Activated CD8-positive, alpha-beta memory T cell treated with anti-CD3 and anti-CD28 coated beads for 24 hours (primary cell): Measurements from ENCODE around the gene ARHGAP22.
A peak's percentile ranks its signal among the peaks of the same experiment; 100 is the strongest.

Experiments
- DNase-seq: peaks from one replicate; pipeline ENCODE4 v3.0.0-alpha.2; 2020

Gene ARHGAP22

GRCh38 chr10:48580236-48580635 is 24.6 kb downstream of the ARHGAP22 start:
- peak; percentile 11 for DNase-seq

GRCh38 chr10:48579251-48579960 is 25.5 kb downstream of the ARHGAP22 start:
- DNase-seq = peak; percentile 4

GRCh38 chr10:48577158-48577557 is 27.7 kb downstream of the ARHGAP22 start:
- peak; percentile 28 for DNase-seq

- no peak for DNase-seq
Observed at GRCh38 chr10:48576501-48576900, 28.4 kb downstream of the ARHGAP22 start.

GRCh38 chr10:48575901-48576300 is 29.0 kb downstream of the ARHGAP22 start:
- DNase-seq = no peak

GRCh38 chr10:48574817-48575380 is 30.0 kb downstream of the ARHGAP22 start:
- DNase-seq = no peak

- no peak for DNase-seq
Observed at GRCh38 chr10:48574322-48574796, 30.5 kb downstream of the ARHGAP22 start.

GRCh38 chr10:48573045-48573444 is 31.8 kb downstream of the ARHGAP22 start:
- no peak for DNase-seq

GRCh38 chr10:48572414-48572813 is 32.5 kb downstream of the ARHGAP22 start:
- no peak for DNase-seq

GRCh38 chr10:48568546-48568945 is 36.3 kb downstream of the ARHGAP22 start:
- no peak for DNase-seq

- no peak for DNase-seq
Observed at GRCh38 chr10:48568131-48568530, 36.7 kb downstream of the ARHGAP22 start.

- DNase-seq = no peak
Observed at GRCh38 chr10:48567346-48567745, 37.5 kb downstream of the ARHGAP22 start.

- no peak for DNase-seq
Observed at GRCh38 chr10:48564466-48565160, 40.3 kb downstream of the ARHGAP22 start.

GRCh38 chr10:48557511-48558123 is 47.3 kb downstream of the ARHGAP22 start:
- peak; percentile 30 for DNase-seq

- peak; percentile 7 for DNase-seq
Observed at GRCh38 chr10:48556713-48557112, 48.2 kb downstream of the ARHGAP22 start.

GRCh38 chr10:48556065-48556464 is 48.8 kb downstream of the ARHGAP22 start:
- peak; percentile 15 for DNase-seq

- DNase-seq = peak; percentile 46
Observed at GRCh38 chr10:48555310-48556042, 49.4 kb downstream of the ARHGAP22 start.

- peak; percentile 35 for DNase-seq
Observed at GRCh38 chr10:48554656-48555055, 50.2 kb downstream of the ARHGAP22 start.

GRCh38 chr10:48554246-48554645 is 50.6 kb downstream of the ARHGAP22 start:
- peak; percentile 3 for DNase-seq

GRCh38 chr10:48552946-48553564 is 51.8 kb downstream of the ARHGAP22 start:
- DNase-seq = peak; percentile 41

- DNase-seq = peak; percentile 52
Observed at GRCh38 chr10:48551861-48552591, 52.8 kb downstream of the ARHGAP22 start.

GRCh38 chr10:48550977-48551376 is 53.9 kb downstream of the ARHGAP22 start:
- DNase-seq = peak; percentile 28
